Testis (tissue), 2 donors: Measurements from ENCODE around the gene VEGFB.

Experiments used
- POLR2A ChIP-seq: fragments of 450-650 bp; IDR thresholded peaks from one replicate; pipeline ENCODE4 v1.6.1; 2017; ENCODE audit warnings: antibody characterized with exemption, mild to moderate bottlenecking, moderate library complexity
- TF ChIP-seq, protein P1 (sequence below), 3 experiments: fragments of 450-650 bp in 2 of 3; fragments of 200-600 bp in 1 of 3; sonication (generic) in 1 of 3; IDR thresholded peaks; one replicate each; pipeline ENCODE4 v1.5.1; 2016 to 2019; ENCODE audit warnings: antibody characterized with exemption in 3 of 3, mild to moderate bottlenecking in 2 of 3, moderate library complexity in 1 of 3

DNA sequence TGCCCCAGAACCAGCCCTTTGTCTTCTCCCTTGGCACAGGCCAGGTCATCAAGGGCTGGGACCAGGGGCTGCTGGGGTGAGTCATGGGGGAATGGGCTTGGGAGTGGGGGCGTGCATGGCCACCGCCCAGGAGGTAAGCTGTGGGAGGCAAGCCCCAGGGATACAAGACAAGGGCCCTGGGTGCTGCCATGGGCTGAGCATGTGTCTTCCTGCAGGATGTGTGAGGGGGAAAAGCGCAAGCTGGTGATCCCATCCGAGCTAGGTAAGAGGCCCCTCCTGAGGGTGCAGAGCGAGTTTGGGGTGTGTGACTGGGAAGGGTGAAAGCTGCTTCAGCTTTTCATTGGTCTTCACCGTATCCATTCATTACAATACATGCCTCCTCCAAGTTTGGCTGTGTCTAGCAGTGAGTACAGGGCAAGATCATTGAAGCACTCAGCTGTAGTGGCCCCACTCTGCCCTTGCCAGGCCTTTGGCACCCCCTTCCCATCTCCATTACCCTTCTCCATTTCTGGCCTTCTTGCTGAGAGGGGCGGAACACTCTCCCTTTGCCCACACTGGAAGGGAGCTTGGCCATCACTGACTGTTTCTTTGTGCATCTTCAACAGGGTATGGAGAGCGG, 9.0 kb downstream of the VEGFB start:
- no peak for TF ChIP-seq POLR2A
- TF ChIP-seq, protein P1, sequence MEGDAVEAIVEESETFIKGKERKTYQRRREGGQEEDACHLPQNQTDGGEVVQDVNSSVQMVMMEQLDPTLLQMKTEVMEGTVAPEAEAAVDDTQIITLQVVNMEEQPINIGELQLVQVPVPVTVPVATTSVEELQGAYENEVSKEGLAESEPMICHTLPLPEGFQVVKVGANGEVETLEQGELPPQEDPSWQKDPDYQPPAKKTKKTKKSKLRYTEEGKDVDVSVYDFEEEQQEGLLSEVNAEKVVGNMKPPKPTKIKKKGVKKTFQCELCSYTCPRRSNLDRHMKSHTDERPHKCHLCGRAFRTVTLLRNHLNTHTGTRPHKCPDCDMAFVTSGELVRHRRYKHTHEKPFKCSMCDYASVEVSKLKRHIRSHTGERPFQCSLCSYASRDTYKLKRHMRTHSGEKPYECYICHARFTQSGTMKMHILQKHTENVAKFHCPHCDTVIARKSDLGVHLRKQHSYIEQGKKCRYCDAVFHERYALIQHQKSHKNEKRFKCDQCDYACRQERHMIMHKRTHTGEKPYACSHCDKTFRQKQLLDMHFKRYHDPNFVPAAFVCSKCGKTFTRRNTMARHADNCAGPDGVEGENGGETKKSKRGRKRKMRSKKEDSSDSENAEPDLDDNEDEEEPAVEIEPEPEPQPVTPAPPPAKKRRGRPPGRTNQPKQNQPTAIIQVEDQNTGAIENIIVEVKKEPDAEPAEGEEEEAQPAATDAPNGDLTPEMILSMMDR (IDR thresholded peaks at IDR 0.05), result no peak
